ENCODE results near the gene GSN.
A peak's percentile ranks its signal among the peaks of the same experiment; 100 is the strongest.

The GSN gene

GRCh38 chr9:121367306-121368137, 99.6 kb downstream of the GSN start:
- intact Hi-C loops (cut with DNase I; ENCODE audit: low total_unique reads): no loop called here
- Histone ChIP-seq H3K9me3 (no peaks in the 10 kb centered on the region), H3K4me1 (peaks cover 0 to 80% (median 62%) of the 10 kb centered on the region in 4 donors), H3K27me3 (no peaks in the 10 kb centered on the region), H3K27ac (peak overlapping the region; percentile 93 to 98), H3K4me3 (peak overlapping the region; percentile 62 to 74), H3K36me3 (no peaks in the 10 kb centered on the region)
- no peak for TF ChIP-seq CTCF (IDR thresholded peaks at IDR 0.05)
- no peak for DNase-seq

- peak overlapping the region; percentile 93 to 98 for H3K27ac ChIP-seq
- H3K9me3 ChIP-seq: no peaks in the 10 kb centered on the region
- H3K4me3 ChIP-seq: peak overlapping the region; percentile 62 to 74
- no peak for DNase-seq
- no peaks in the 10 kb centered on the region for H3K36me3 ChIP-seq
- H3K27me3 ChIP-seq: no peaks in the 10 kb centered on the region
- intact Hi-C loops (cut with DNase I; ENCODE audit: low total_unique reads): no loop called here
- no peak for TF ChIP-seq CTCF (IDR thresholded peaks at IDR 0.05)
- H3K4me1 ChIP-seq: peaks cover 0 to 80% (median 62%) of the 10 kb centered on the region in 4 donors
These were observed 100.2 kb downstream of the GSN start for GRCh38 chr9:121368138-121368522.

- Histone ChIP-seq H3K27ac (peak overlapping the region; percentile 93 to 98), H3K4me1 (peaks cover 0 to 80% (median 60%) of the 10 kb centered on the region in 4 donors), H3K4me3 (peak overlapping the region; percentile 62 to 74), H3K9me3 (no peaks in the 10 kb centered on the region), H3K27me3 (no peaks in the 10 kb centered on the region), H3K36me3 (no peaks in the 10 kb centered on the region)
- no peak for TF ChIP-seq CTCF (IDR thresholded peaks at IDR 0.05)
- intact Hi-C loops (cut with DNase I; ENCODE audit: low total_unique reads): no loop called here
- no peak for DNase-seq
These were observed 100.8 kb downstream of the GSN start for GRCh38 chr9:121368745-121369144.

GRCh38 chr9:121369595-121370265, 101.8 kb downstream of the GSN start, which contains the start of gene STOM:
Gene STOM (minus strand): TSS chr9:121370250. CDS start chr9:121370187, 63 bp downstream.
- Histone ChIP-seq H3K4me1 (peaks cover 0 to 74% (median 57%) of the 10 kb centered on the region in 4 donors), H3K36me3 (no peaks in the 10 kb centered on the region), H3K27me3 (no peaks in the 10 kb centered on the region), H3K4me3 (peak within 1 kb of the TSS; percentile 62 to 74), H3K9me3 (no peaks in the 10 kb centered on the region), H3K27ac (peak within 1 kb of the TSS; percentile 93 to 98)
- intact Hi-C loops (cut with DNase I; ENCODE audit: low total_unique reads): loop anchor here (5.0 kb wide), 1 partner anchor 47 kb away; no protein-coding TSS in a partner anchor
- peak; percentile 91 to 97 for DNase-seq
- TF ChIP-seq CTCF (IDR thresholded peaks at IDR 0.05): no peak

- no peaks in the 10 kb centered on the region for H3K9me3 ChIP-seq
- intact Hi-C loops (cut with DNase I; ENCODE audit: low total_unique reads): loop anchor here (5.0 kb wide), 1 partner anchor 49 kb away; no protein-coding TSS in a partner anchor
- no peak for DNase-seq
- peaks cover 0 to 56% (median 42%) of the 10 kb centered on the region in 4 donors for H3K4me1 ChIP-seq
- H3K27ac ChIP-seq: peak overlapping the region; percentile 93 to 98
- H3K27me3 ChIP-seq: no peaks in the 10 kb centered on the region
- no peaks in the 10 kb centered on the region for H3K36me3 ChIP-seq
- H3K4me3 ChIP-seq: no peak overlapping the region
- TF ChIP-seq CTCF (IDR thresholded peaks at IDR 0.05): no peak
These were observed 103.6 kb downstream of the GSN start for GRCh38 chr9:121371495-121372061.
